ENCODE results near the gene NRP1.
"Not testable (repeated sequence)": the region's sequence is repeated elsewhere in the genome, so short reads cannot be mapped to it uniquely, and the experiment has no call there.

The NRP1 gene

DNA sequence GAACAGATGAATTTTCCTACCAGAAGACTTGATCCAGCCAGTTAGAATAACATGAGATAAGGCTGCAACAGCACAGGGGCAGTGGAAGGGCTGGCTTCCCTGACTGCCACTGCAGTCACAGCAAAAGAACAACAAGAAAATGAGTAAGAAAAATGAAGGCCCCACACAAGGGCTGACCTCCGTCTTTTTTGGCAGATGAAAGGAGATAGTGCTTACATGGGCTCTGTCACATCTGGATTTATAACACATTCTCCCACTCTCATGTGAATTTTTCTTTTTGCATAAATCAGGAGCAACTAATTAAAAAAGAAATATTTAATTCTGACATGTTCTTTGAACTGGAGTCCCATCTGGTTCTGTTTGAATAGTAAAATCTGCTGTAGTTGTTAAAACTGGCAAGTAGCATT is 99.6 kb downstream of the NRP1 start:
- ATAC-seq, result no peak

DNA sequence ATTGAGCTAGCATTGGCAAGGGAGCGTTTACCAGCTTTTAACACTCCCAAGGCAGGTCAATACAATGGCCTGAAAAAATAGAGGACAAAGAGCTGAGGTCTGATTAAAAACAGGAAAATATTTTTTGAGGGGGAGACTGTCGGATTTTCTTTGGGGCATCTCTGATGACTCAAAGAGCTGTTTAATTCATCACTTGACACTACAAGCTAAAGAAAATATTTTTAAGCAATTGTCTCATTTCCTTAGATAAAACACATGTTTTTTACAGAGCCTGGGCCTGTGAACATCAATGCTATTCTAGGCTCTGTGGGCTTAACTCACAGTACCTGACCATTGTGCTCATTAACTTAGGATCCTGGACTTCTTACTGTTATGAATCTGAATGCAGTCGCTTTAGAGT is 100.8 kb downstream of the NRP1 start:
- no peak for ATAC-seq

DNA sequence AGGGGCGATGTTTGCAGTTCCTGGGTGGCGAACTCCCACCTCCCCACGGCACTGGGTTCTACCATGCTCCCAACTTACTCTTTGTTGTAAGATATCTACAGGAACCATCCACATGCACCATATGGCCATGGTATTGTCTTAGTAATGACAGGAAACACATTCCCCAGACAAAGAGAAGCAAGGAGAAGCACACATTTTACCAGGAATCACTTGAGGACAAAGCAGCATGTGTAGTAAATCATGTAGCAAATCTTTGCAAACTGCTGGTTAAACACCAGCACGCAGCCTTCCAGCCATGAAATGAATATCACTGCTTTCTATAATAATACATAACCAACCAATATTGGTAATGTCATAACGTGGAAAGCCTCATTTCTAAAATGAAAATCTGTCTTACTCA is 101.2 kb downstream of the NRP1 start:
- no peak for ATAC-seq

DNA sequence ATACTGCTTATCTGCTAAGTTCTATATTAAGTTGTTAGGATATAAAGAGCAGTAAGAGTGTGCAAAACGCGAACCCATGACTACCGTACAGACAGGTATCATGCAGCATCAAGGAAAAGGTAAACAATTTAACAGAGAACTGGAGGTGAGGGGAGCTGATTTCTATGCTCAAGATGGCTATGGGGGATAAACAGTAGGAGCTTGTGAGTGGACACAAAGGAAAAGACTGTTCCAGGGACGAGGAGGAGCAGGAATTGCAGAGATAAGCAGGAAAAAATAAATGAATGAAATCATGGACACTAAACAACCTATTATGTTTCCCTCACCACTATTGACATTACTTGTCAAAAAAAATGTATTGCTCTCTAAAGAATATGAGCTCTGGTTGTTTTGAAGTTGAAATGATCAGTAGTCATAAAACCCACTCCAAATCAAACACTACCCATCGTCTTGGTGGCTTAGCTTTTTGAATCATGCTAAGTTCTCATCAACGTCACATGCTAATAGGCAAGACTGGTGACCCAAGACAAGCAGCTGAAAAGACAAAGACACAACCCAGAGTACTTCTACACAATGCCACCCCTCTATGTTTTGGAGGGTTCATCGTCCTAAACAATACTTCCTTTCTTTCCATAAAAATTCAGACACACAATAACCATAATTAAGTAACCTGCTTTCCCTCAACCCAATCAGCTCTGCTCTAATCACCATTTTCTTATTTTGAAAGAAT is 102.7 kb downstream of the NRP1 start:
- no peak for ATAC-seq

DNA sequence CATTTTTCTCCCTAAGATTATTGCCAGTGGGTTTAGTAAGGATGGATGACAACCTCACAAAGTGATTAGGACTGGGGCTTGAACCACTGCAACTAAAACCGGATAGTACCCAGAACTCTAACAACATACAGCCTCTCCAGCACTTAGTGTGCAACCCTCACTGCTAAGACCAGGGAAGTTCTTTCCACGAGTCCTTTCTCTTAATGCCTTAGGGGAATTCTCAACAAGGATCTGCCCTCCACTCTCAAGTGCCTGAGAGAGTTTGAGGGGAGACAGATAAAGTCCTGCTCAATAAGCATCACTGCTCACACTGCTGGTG is 104.6 kb downstream of the NRP1 start:
- no peak for ATAC-seq

DNA sequence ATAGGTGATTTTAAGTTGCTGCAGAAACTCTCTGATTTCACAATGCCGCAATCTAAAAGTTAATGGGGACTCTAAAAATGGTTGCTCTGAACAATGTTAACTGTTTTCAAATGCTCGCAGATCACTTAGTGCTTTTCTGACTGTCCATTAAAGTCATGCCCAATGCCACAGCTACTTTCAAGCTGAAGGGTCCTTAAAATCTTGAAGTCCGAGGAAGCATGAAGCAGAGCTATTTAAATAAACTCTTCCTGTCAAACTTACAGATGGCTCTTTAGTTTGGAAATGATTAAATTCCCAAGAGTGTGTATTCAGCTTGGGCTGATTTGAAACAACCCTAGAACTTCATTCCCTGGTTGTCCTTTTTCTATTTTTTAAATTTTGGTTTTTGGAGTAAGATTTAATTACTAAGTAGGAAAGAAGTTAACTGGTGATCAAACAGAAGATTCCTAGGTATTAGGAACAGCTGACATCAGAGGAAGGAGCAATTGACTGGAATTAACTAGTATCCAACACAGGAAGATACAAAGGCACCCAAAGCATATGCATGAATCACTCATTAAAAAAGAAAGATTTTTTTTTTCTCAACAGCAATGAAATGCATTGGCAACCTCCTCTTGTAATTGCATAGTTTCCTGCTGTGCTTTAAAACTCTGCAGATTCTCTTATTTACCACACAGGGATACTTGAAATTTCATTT is 105.1 kb downstream of the NRP1 start:
- ATAC-seq, result no peak

DNA sequence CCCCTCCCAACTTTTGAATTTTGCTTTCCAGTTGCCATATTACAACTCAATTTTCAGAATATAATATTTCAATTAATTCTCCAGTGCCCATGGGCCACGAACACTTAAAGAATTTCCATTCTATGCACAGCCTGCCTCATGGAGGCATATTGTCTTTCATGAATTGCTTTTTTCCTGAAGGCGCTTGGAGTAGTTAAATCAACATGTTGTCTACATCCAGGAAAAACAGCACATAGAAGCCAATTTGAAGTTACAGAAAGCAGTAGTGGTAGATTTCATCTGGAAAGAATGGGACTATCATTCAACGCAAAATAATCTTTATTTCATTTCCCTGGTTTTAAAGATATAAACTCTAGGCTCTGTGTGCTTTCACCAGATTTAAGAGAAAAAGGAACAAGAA is 106.0 kb downstream of the NRP1 start:
- ATAC-seq, result no peak

DNA sequence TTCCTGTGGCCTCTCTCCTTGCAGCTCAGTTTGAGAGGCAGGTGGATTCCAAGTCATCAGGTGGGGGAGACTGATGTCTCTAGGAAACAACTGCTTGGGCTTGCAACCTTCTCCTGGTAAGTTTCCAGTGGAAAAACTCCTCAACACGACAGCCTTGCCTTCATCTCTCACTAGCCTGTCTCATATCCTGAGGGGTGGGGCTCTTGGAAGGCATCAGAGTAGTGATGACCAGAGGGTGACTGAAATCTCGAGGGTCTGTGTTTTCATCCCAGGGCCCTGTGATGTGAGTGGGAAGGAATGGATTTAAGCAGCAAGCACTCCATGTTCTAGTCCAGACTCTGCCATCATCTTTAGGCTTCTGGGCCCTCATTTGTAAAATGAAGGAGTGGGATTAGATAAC is 107.0 kb downstream of the NRP1 start:
- no peak for ATAC-seq

DNA sequence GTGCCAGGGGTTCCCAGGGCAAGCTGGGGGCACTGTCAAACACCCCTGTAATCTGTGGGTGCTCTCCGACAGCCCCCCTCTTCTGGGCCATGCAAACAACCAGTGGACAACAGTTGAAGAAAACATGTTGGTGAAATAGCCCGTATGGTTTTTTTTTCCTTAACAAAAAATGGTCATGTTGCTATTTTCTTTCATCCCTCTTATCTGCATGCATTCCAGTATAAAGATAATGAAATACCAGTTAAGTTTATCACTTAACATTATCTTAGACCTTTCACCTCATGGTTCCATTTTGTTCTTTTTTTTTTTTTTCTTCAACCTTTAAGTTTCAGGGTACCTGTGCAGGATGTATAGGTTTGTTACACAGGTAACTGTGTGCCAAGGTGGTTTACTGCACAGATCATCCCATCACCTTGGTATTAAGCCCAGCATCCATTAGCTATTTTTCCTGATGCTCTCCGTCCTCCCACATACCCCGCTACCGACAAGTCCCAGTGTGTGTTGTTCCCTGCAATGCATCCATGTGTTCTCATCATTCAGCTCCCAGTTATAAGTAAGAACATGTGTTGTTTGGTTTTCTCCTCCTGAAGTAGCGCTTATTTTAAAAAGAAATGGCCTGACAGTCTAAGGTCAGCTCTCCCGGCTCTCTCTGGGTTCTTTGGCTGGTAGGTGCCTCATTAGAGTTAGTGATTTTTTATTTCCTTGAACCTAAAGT is 110.1 kb downstream of the NRP1 start:
- ATAC-seq, result no peak

DNA sequence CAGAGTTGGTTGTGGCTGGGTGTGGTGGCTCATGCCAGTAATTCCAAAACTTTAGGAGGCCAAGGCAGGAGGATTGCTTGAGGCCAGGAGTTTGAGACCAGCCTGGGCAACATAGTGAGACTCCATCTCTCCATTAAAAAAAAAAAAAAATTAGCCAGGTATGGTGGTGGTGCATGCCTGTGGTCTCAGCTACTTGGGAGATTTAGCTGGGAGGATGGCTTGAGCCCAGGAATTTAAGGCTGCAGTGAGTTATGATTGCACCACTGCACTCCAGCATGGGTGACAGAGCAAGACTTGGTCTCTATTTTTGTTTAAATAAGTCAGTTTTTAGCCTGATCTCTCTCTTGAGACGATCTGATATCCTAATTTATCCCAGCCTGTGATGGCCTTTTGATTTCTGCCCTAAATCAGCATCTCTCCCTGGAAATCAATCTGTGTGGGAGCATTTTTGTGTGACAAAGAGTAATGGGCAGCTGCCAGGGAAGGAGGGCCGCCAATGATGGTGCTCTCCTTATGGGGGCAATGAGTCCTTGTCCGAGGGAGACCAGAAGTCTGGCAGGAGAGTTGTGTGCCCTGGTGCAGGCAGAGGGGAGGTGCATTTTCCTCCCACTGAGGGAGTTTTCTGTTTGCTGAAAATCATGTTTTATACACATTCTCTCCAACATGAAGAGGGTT is 111.0 kb downstream of the NRP1 start:
- no peak for ATAC-seq

DNA sequence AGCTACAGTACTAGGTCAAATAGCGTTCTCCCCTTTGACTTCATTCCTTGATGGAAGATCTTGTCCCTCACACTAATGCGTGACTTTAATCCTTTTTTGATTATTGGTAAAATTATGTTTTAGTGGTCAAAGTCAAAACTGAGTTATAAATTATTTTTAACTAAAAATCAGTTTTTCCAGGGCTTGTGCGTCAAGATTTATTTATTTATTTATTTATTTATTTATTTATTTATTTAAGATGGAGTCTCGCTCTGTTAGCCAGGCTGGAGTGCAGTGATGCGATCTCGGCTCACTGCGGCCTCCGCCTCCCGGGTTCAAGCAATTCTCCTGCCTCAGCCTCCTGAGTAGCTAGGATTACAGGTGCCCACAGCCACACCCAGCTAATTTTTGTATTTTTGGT is 112.2 kb downstream of the NRP1 start:
- not testable (repeated sequence) for ATAC-seq

DNA sequence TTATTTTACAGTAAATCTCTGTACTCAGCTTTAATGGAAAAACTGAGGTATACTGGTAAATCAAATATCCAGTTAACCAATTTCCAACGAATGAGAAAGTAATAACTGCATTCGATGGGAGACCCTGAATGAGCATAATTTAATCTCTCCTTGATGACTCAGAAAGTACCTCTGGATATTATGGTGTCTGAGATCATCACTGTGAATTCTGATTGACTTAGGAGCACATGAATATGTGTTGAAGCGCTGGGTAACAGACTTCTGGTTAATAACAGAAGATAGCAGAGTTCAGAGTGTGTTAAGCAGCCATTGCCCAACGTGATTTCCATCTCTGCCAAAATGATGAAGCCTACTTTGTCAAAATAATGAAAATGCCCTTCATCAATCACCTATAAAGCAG is 116.6 kb downstream of the NRP1 start:
- no peak for ATAC-seq

DNA sequence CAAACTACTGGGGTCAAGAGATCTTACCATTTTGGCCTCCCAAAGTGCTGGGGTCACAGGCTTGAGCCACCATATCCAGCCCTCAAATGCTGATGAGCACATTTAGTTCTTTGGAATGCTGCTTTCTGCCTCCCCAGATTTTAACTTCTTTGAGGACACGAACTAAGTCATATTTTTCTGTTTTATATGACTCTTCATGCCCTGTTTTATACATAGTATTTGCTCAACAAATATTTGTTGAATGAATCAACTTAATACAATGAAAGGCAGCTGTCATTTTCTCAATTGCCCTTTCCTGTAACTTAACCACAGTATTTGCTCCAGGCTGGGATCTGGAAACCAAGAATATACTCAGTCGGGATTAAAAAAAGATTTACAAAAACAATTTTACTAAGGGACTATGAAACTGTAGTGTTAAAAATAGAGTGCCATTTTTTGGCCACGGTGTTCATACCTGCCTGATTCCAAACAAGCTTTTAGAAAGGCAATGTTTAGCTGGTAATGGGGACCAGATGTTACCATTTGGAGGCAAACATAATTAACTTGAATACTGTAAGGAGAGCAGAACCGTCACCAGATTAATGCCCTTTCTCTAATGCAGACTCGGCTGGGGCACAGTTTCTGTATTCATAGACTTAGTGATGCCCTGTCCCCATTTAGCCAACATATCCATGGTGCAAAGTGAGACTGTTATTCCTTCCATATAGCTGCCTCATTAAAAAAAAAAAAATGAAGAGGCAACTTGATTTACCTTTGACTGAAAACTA is 117.6 kb downstream of the NRP1 start:
- no peak for ATAC-seq

DNA sequence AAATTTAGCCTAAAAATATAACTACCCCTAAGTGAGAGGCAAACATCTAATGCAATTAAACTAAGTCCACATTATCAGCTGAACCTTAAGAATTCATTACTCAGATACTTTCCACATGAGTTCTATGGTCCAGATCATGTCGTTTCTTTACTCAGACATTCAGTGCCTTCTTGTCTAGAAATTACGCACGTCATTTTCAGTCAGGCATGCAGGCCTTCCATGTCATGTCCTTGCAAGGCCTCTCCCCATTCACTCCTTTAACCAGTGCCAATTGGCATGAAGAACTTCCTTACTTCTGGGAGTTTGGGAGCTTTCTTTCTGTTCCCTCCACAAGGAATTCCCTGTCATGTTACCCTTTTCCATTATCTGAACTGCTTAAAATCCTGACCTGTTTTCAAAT is 118.8 kb downstream of the NRP1 start:
- no peak for ATAC-seq

DNA sequence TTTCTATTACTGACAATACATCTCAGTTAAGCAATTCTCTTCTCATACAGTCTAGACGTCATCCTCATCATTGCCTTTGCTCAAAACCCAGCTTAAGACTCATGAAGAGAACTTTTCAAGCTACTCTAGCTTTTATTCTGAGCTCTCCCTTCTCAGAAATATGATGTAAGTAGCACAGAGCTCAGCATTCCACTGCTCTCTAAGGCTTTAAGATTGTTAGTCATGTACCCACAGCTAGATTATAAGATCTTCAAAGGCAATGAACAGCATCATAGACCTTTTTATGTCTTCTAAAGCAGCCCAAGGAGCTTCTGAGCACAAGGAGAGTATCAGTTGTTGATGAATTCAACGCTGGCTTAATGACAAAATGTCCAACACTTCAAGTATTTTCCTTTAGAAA is 119.3 kb downstream of the NRP1 start:
- peak; percentile 56 to 59 for ATAC-seq

DNA sequence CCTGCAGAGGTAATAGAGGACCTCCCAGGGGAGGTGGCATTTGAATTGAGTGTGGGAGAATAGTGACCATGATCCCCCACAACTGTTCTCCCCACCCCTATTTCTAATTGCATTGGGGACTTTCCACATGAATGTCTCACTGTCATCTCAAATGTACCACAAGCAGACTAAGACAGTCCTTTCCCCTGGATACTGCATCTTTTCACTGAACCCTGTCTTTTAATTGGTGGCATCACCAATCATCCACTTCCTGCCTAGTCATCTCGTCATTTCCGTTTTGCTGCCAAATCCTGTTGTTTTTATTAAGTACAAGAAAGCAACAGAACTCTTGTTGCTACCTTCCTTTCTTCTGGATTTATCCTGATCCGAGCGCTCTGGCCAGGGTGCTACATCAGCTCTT is 120.3 kb downstream of the NRP1 start:
- no peak for ATAC-seq

DNA sequence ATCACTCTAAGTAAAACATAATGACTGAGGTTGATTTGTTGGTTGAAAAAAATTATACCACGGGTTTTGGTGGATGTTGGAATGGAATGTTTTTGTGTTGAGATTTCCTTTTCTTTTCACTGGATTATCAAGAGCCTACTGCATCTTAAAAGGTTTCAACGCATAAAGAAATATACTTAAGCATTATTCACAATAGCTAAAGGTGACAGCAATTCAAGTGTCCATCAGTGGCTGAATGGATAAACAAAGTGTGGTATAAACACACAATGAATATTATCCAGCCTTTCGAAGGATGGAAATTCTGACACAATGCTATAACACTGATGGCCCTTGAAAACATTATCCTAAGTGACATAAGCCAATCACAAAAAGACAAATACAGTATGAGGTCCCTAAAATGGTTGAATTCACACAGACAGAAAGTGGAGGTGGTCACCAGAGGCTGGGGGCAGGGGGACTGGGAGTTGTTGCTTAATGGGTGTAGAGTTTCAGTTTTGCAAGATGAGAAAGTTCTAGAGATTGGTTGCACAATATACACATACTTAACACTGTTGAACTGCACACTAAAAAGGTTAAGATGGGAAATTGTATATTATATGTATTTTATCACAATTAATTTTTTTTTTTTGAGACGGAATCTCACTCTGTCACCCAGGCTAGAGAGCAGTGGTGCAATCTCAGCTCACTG is 122.3 kb downstream of the NRP1 start:
- no peak for ATAC-seq

DNA sequence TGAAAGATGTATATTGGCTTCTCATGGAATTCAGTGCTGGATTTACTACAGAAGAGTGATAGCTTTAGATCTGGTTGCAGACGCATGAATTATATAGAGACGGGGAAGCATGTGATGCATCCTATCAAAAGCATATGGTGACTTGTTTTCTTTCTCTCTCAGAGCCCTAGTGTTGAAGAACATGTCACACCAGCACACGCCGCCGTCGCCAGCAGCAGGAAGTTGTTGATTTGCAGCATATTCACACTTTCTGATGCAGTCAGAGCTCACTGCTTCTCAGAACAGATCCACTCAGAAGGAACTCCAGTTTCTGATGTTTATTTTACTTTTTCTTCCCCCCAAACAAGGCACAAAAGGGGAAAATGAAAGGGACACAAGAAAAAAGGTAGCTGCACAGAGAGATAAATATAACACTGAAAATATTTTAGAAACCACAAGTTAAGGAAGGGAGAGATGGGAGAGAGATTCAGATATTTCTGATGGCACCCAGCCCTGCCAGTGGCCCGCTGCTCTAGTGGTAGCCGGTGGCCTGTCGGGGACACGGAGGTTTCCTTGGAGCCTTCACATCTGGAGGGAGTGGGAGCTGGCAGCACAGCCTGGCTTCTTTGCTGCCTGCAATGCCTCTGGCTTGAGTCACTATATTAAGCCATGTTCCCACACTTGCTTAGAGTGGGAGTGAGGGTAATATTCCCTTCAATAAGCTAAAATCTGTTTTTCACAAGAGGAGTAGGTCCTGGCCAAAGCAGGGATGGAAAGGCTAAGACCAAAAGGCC is 123.2 kb downstream of the NRP1 start:
- ATAC-seq, result peak in 1 of 2 donors; percentile 25

DNA sequence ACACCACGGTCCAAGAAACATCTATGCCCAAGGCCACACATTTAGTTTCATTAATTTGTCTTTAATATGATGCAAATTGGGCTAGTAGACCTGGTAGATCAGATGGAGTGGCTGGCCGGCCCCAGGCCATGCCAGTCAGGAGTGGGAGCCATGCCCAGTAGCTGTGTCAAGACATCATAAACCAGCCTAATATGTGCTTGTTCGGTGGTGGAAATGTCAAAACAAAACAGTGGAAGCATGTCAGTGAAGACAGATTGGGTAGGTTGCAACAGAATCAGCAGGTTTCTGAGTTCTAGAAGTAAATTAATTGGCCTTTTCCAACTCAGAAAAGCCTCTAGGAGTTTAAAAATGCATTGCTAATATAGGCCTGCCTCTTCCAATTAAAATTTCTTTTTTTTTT is 124.7 kb downstream of the NRP1 start:
- ATAC-seq, result no peak

DNA sequence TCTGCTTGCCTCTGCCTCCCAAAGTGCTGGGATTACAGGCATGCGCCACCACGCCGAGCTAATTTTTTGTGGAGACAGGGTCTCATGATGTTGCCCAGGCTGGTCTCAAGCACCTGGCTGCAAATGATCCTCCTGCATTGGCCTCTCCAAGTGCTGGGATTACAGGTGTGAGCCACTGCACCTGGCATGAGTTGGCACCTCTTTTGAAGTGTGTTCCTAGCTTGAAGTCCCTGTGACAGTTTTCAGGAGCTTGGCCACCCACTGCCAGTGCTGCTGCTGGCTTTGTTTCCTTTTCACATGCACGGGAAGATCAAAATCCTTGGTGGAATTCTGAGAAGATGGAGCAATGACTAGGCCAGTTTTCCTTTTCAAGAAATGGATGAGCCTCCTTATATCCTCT is 126.3 kb downstream of the NRP1 start:
- no peak for ATAC-seq

DNA sequence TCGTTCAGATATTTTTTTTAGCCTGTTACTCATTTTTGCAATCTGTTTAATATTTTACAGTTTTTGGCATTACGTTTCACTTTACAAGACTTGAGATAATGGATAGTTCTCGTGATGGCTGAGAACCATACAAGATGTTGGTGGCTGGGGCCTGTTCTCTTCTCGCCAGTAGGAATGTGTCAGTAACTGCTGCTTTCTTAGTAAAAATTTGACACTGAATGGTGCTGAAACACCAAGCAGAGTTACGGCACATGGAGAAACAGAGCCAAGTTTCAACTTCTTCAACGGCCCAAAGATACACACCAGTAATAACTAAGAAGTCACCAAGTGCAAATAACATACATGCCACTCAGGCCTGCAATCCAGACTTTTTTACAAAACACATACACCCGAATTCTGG is 130.4 kb downstream of the NRP1 start:
- ATAC-seq, result no peak
